ENCODE measurements around the gene ALDH3B1. TPM values are rescaled to one million over a fixed set of nuclear protein-coding genes. Genes with fewer than 3 reads are reported as not detected.

Gene ALDH3B1
- total RNA-seq, 8 experiments from 2014 or later = 0.71 to 23.1 (median 3.4) TPM

- H3K4me1 ChIP-seq (replicated peaks in 1 of 2) = peaks cover 0 to 13% of the 10 kb centered on the region in 2 donors
Measured at GRCh38 chr11:68002575-68002937, 7.6 kb upstream of the ALDH3B1 start.

GRCh38 chr11:68002938-68003845, 6.9 kb upstream of the ALDH3B1 start:
- 7 to 61% methylated on average over 3 to 10 of the region's 86 CpGs; no CpG with 5 or more reads in 8 of the 10 experiments for WGBS, 10 experiments
- Histone ChIP-seq H3K4me1 (replicated peaks in 1 of 2) (peaks cover 0 to 13% of the 10 kb centered on the region in 2 donors), H3K27ac (no peak overlapping the region), H3K4me3 (peak overlapping the region; percentile 25 to 43 (median 29))
- in situ Hi-C loops (cut with MboI; ENCODE audit: low pct_unique_long_range_greater_than_20kb in 2 of 9, low sequenced_read_pairs in 9 of 9, unreplicated experiment in 9 of 9) = no loop called here
- ATAC-seq (replicated peaks in 6 of 8) = peak; percentile 6 to 49 (median 45)

More at GRCh38 chr11:68002575-68002937, 7.6 kb upstream of the ALDH3B1 start:
- 77 to 93% methylated on average over 3 to 4 of the region's 9 CpGs; no CpG with 5 or more reads in 8 of the 10 experiments for WGBS, 10 experiments
- in situ Hi-C loops (cut with MboI; ENCODE audit: low pct_unique_long_range_greater_than_20kb in 2 of 9, low sequenced_read_pairs in 9 of 9, unreplicated experiment in 9 of 9) = no loop called here
- H3K27ac ChIP-seq = no peak overlapping the region
- H3K4me3 ChIP-seq = no peak overlapping the region
- no peak for ATAC-seq (replicated peaks in 6 of 8)

- Histone ChIP-seq H3K4me1 (replicated peaks in 1 of 2) (peaks cover 0 to 13% of the 10 kb centered on the region in 2 donors), H3K27ac (no peak within 1 kb of the TSS), H3K4me3 (peak within 1 kb of the TSS; percentile 25 to 43 (median 29))
- in situ Hi-C loops (cut with MboI; ENCODE audit: low pct_unique_long_range_greater_than_20kb in 2 of 9, low sequenced_read_pairs in 9 of 9, unreplicated experiment in 9 of 9) = no loop called here
- WGBS, 10 experiments = 12 to 23% (median 18%) methylated on average over 1 to 6 of the region's 64 CpGs; no CpG with 5 or more reads in 6 of the 10 experiments
- peak; percentile 68 to 95 (median 80) for ATAC-seq (replicated peaks in 6 of 8)
Measured at GRCh38 chr11:68003846-68004550, 6.1 kb upstream of the ALDH3B1 start, which contains the start of gene UNC93B1. TSS of gene UNC93B1 (minus strand) at chr11:68004097. CDS start at chr11:68004043, 54 bp downstream.

GRCh38 chr11:68004551-68005335, 5.4 kb upstream of the ALDH3B1 start:
- Histone ChIP-seq H3K4me3 (peak overlapping the region in 1 of 5 donors; percentile 40), H3K27ac (no peak overlapping the region), H3K4me1 (replicated peaks in 1 of 2) (peaks cover 3 to 15% of the 10 kb centered on the region in 2 donors)
- ATAC-seq (replicated peaks in 6 of 8) = no peak
- in situ Hi-C loops (cut with MboI; ENCODE audit: low pct_unique_long_range_greater_than_20kb in 2 of 9, low sequenced_read_pairs in 9 of 9, unreplicated experiment in 9 of 9) = no loop called here
- 61 to 100% (median 86%) methylated on average over 1 to 7 of the region's 14 CpGs; no CpG with 5 or more reads in 4 of the 10 experiments for WGBS, 10 experiments

GRCh38 chr11:68006606-68007166, 3.4 kb upstream of the ALDH3B1 start:
- in situ Hi-C loops (cut with MboI; ENCODE audit: low pct_unique_long_range_greater_than_20kb in 2 of 9, low sequenced_read_pairs in 9 of 9, unreplicated experiment in 9 of 9) = no loop called here
- Histone ChIP-seq H3K4me1 (replicated peaks in 1 of 2) (peaks cover 22 to 33% of the 10 kb centered on the region in 2 donors), H3K27ac (no peak overlapping the region), H3K4me3 (no peak overlapping the region)
- ATAC-seq (replicated peaks in 6 of 8) = no peak
- WGBS, 10 experiments = 70 to 100% (median 93%) methylated on average over 2 to 6 of the region's 7 CpGs; no CpG with 5 or more reads in 6 of the 10 experiments

- H3K27ac ChIP-seq = no peak overlapping the region
- 60 to 100% (median 79%) methylated on average over 1 to 10 of the region's 16 CpGs; no CpG with 5 or more reads in 5 of the 10 experiments for WGBS, 10 experiments
- in situ Hi-C loops (cut with MboI; ENCODE audit: low pct_unique_long_range_greater_than_20kb in 2 of 9, low sequenced_read_pairs in 9 of 9, unreplicated experiment in 9 of 9) = no loop called here
Measured at GRCh38 chr11:68007498-68008380, 2.4 kb upstream of the ALDH3B1 start.

GRCh38 chr11:68008381-68009337, 1.5 kb upstream of the ALDH3B1 start:
- Histone ChIP-seq H3K4me1 (replicated peaks in 1 of 2) (peaks cover 22 to 32% of the 10 kb centered on the region in 2 donors), H3K4me3 (no peak overlapping the region), H3K27ac (no peak overlapping the region)
- 71 to 100% (median 100%) methylated on average over 1 to 6 of the region's 27 CpGs; no CpG with 5 or more reads in 5 of the 10 experiments for WGBS, 10 experiments
- no peak for ATAC-seq (replicated peaks in 6 of 8)
- in situ Hi-C loops (cut with MboI; ENCODE audit: low pct_unique_long_range_greater_than_20kb in 2 of 9, low sequenced_read_pairs in 9 of 9, unreplicated experiment in 9 of 9) = no loop called here

More at GRCh38 chr11:68007498-68008380, 2.4 kb upstream of the ALDH3B1 start:
- H3K4me3 ChIP-seq = no peak overlapping the region
- no peak for ATAC-seq (replicated peaks in 6 of 8)
- peaks cover 22 to 24% of the 10 kb centered on the region in 2 donors for H3K4me1 ChIP-seq (replicated peaks in 1 of 2)

- H3K27ac ChIP-seq = no peak overlapping the region
- H3K4me1 ChIP-seq (replicated peaks in 1 of 2) = peaks cover 22 to 29% of the 10 kb centered on the region in 2 donors
- WGBS, 10 experiments = 33 to 93% (median 74%) methylated on average over 3 to 12 of the region's 12 CpGs
- no peak for ATAC-seq (replicated peaks in 6 of 8)
- H3K4me3 ChIP-seq = no peak overlapping the region
- in situ Hi-C loops (cut with MboI; ENCODE audit: low pct_unique_long_range_greater_than_20kb in 2 of 9, low sequenced_read_pairs in 9 of 9, unreplicated experiment in 9 of 9) = no loop called here
Measured at GRCh38 chr11:68009391-68010089, 587 bp upstream of the ALDH3B1 start.

- peak in 2 of 8 experiments; percentile 3 to 10 for ATAC-seq (replicated peaks in 6 of 8)
- Histone ChIP-seq H3K4me3 (no peak overlapping the region), H3K27ac (peak overlapping the region in 1 of 2 donors; percentile 49), H3K4me1 (replicated peaks in 1 of 2) (peaks cover 22 to 29% of the 10 kb centered on the region in 2 donors)
- WGBS, 10 experiments = 0 to 100% (median 71%) methylated on average over 1 to 7 of the region's 16 CpGs
- in situ Hi-C loops (cut with MboI; ENCODE audit: low pct_unique_long_range_greater_than_20kb in 2 of 9, low sequenced_read_pairs in 9 of 9, unreplicated experiment in 9 of 9) = no loop called here
Measured at GRCh38 chr11:68011051-68011943, 1.2 kb downstream of the ALDH3B1 start.
